Keratinocyte (primary cell): ENCODE measurements around the gene OTOF. TPM values are rescaled to one million over a fixed set of nuclear protein-coding genes. Genes with fewer than 3 reads are reported as not detected.

Experiments
- DNase-seq: peaks from one replicate; pipeline ENCODE4 v3.0.0-alpha.2; 2011; ENCODE audit warnings: low read depth, missing footprints, low spot score
- FAIRE-seq: peaks from 2 replicates; lab custom pipeline; 2011; peaks lifted over from hg19 to GRCh38; lab: Jason Lieb, UNC
- H2AFZ ChIP-seq: 2 replicates; pipeline ENCODE4 v1.6.0; 2012; ENCODE audit warnings: low read length, control low read depth, inconsistent platforms; ENCODE audit not compliant: control insufficient read depth
- H3K27ac ChIP-seq: 2 replicates; pipeline ENCODE4 v1.5.1; 2011; ENCODE audit warnings: low read length; ENCODE audit not compliant: control insufficient read depth, insufficient read depth
- H3K27me3 ChIP-seq: 3 replicates; pipeline ENCODE4 v1.6.0; 2011; ENCODE audit warnings: low read length; ENCODE audit not compliant: control insufficient read depth, insufficient read depth; ENCODE audit errors: extremely low read depth
- H3K36me3 ChIP-seq, 2 experiments: 2 replicates in 1 of 2; 3 replicates in 1 of 2; pipeline ENCODE4 v1.5.1; 2011; ENCODE audit warnings: low read length in 2 of 2, mild to moderate bottlenecking in 1 of 2; ENCODE audit not compliant: control insufficient read depth in 2 of 2, insufficient read depth in 2 of 2; ENCODE audit errors: extremely low read depth in 1 of 2
- H3K4me1 ChIP-seq: 3 replicates; pipeline ENCODE4 v1.5.1; 2011; ENCODE audit warnings: low read length; ENCODE audit not compliant: control insufficient read depth, insufficient read depth; ENCODE audit errors: extremely low read depth
- H3K4me2 ChIP-seq: 3 replicates; pipeline ENCODE4 v1.6.0; 2011; ENCODE audit warnings: low read depth, low read length; ENCODE audit not compliant: control insufficient read depth, insufficient read depth; ENCODE audit errors: extremely low read depth
- H3K4me3 ChIP-seq, 3 experiments: fragments of 200-600 bp in 1 of 3; sonication (generic) in 1 of 3; 2 replicates in 2 of 3; 3 replicates in 1 of 3; pipeline ENCODE4 v1.5.1; 2011 to 2016; ENCODE audit warnings: low read length in 3 of 3, mild to moderate bottlenecking in 3 of 3, control low read depth in 2 of 3, inconsistent platforms in 1 of 3, low read depth in 1 of 3, mixed read lengths in 1 of 3, mixed run types in 1 of 3, moderate library complexity in 1 of 3; ENCODE audit not compliant: control insufficient read depth in 2 of 3, insufficient read depth in 2 of 3; ENCODE audit errors: extremely low read depth in 1 of 3
- H3K79me2 ChIP-seq: 2 replicates; pipeline ENCODE4 v1.6.0; 2012; ENCODE audit warnings: low read length; ENCODE audit not compliant: control insufficient read depth, insufficient read depth
- H3K9ac ChIP-seq: 3 replicates; pipeline ENCODE4 v1.6.0; 2011; ENCODE audit warnings: low read length; ENCODE audit not compliant: control insufficient read depth, insufficient read depth; ENCODE audit errors: extremely low read depth
- H3K9me1 ChIP-seq: 3 replicates; pipeline ENCODE4 v1.6.0; 2011; ENCODE audit warnings: low read length; ENCODE audit not compliant: control insufficient read depth, insufficient read depth; ENCODE audit errors: extremely low read depth
- H3K9me3 ChIP-seq: 2 replicates; pipeline ENCODE4 v1.5.1; 2012; ENCODE audit warnings: low read depth, low read length; ENCODE audit not compliant: control insufficient read depth
- H4K20me1 ChIP-seq: 3 replicates; pipeline ENCODE4 v1.6.0; 2011; ENCODE audit warnings: low read length; ENCODE audit not compliant: control insufficient read depth, insufficient read depth; ENCODE audit errors: extremely low read depth
- EZH2 ChIP-seq: IDR thresholded peaks from one replicate; pipeline ENCODE4 v1.6.1; 2012; ENCODE audit warnings: inconsistent platforms, mild to moderate bottlenecking, low read length, moderate library complexity
- dilution Hi-C: fragments of 300-500 bp; cut with MboI; formaldehyde crosslinking; loops from one replicate; pipeline ENCODE4 v1.7.0; 2020; ENCODE audit warnings: low sequenced_read_pairs; ENCODE audit not compliant: extremely low pct_ligation_motif_present
- polyA plus RNA-seq, 5 experiments: library from polyadenylated mRNA; depleted of rRNA in 3 of 5; stranded (reverse) in 3 of 5; stranded (forward) in 1 of 5; unstranded in 1 of 5; fragments of >200 nt; gene quantifications; 1 replicate in 1 of 5; 2 replicates in 3 of 5; 3 replicates in 1 of 5; pipeline versions ENCODE4 v1.2.1 to v1.2.3, GENCODE V29; 2011 to 2012; ENCODE audit warnings: missing spikeins in 2 of 5, low read depth in 1 of 5, low replicate concordance in 1 of 5
- TF ChIP-seq, protein P1 (sequence below), 3 experiments: IDR thresholded peaks in 1 of 3; conservative IDR thresholded peaks in 1 of 3; optimal IDR thresholded peaks in 1 of 3; 2 replicates in 2 of 3; 3 replicates in 1 of 3; pipeline versions ENCODE3 to v1.5.1; 2011; ENCODE audit warnings: low read length in 3 of 3, mild to moderate bottlenecking in 3 of 3, moderate library complexity in 2 of 3, control low read depth in 1 of 3, inconsistent platforms in 1 of 3; ENCODE audit not compliant: insufficient read depth in 2 of 3; ENCODE audit errors: extremely low read depth in 1 of 3

Gene OTOF
- polyA plus RNA-seq, 1 donor (not counting 4 experiments of a cell fraction or from before 2014, with no cell fraction given) = not detected

DNA sequence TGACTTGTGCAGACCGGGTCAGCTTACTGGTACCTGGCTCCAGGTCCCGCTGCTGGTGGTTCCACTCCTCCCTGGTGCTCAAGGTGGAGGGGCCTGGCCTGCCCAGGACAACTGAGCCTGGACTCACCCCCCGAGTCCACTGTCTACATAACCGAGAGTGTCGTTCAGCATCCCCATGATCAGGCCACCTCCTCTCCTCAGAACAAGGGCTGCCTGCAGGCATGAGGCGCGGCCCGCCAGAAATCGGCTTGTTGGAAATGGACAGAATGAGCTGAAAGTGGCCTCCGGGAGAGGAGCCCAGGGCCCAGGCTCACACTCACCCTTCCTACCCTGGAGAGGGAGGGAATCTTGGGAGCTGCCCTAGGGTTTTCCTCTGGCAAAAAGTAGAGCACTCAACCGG, 38.9 kb upstream of the OTOF start:
- H3K79me2 ChIP-seq = no peaks in the 10 kb centered on the region
- H3K9me3 ChIP-seq = no peaks in the 10 kb centered on the region
- peaks cover 40% of the 10 kb centered on the region for H3K27me3 ChIP-seq
- TF ChIP-seq, protein P1, sequence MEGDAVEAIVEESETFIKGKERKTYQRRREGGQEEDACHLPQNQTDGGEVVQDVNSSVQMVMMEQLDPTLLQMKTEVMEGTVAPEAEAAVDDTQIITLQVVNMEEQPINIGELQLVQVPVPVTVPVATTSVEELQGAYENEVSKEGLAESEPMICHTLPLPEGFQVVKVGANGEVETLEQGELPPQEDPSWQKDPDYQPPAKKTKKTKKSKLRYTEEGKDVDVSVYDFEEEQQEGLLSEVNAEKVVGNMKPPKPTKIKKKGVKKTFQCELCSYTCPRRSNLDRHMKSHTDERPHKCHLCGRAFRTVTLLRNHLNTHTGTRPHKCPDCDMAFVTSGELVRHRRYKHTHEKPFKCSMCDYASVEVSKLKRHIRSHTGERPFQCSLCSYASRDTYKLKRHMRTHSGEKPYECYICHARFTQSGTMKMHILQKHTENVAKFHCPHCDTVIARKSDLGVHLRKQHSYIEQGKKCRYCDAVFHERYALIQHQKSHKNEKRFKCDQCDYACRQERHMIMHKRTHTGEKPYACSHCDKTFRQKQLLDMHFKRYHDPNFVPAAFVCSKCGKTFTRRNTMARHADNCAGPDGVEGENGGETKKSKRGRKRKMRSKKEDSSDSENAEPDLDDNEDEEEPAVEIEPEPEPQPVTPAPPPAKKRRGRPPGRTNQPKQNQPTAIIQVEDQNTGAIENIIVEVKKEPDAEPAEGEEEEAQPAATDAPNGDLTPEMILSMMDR (optimal IDR thresholded peaks at IDR 0.05 in 1 of 3, IDR thresholded peaks at IDR 0.05 in 1 of 3, conservative IDR thresholded peaks at IDR 0.05 in 1 of 3; ENCODE audit: extremely low read depth in 1 of 3, insufficient read depth in 2 of 3, low read length in 3 of 3) = no peak
- TF ChIP-seq EZH2 = no peak
- no peaks in the 10 kb centered on the region for H3K4me1 ChIP-seq
- H2AFZ ChIP-seq = no peak overlapping the region
- H3K36me3 ChIP-seq = no peaks in the 10 kb centered on the region
- H3K9ac ChIP-seq = no peak overlapping the region
- no peak overlapping the region for H3K4me3 ChIP-seq
- peaks cover 2% of the 10 kb centered on the region for H3K9me1 ChIP-seq
- no peak for FAIRE-seq
- H4K20me1 ChIP-seq = no peaks in the 10 kb centered on the region
- H3K27ac ChIP-seq = no peak overlapping the region
- DNase-seq = no peak
- no peak overlapping the region for H3K4me2 ChIP-seq
- dilution Hi-C loops = no loop called here

DNA sequence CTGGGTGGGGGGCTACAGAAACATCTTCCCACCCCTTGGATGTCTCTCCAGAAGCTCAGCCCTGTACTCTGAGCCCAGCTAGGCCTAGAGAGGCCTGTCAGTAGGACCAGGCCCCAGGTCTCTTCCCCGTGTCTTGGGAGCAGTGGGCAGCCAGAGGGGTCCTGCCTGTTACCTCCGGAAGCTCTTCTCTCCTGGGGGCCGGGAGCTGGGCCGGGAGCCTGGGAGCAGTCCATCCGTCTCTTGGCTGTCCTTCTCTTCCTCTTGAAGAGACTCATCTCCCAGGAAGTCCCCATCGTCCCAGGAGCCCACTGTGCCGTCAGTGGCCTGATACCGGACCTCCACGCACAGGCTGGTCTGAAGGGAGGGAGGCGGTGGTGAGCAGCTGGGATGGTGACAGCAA, 38.3 kb upstream of the OTOF start:
- H2AFZ ChIP-seq = no peak overlapping the region
- no peak for FAIRE-seq
- H3K9ac ChIP-seq = no peak overlapping the region
- dilution Hi-C loops = no loop called here
- no peaks in the 10 kb centered on the region for H3K36me3 ChIP-seq
- no peak overlapping the region for H3K4me3 ChIP-seq
- no peak for DNase-seq
- H4K20me1 ChIP-seq = no peaks in the 10 kb centered on the region
- TF ChIP-seq, protein P1 (optimal IDR thresholded peaks at IDR 0.05 in 1 of 3, IDR thresholded peaks at IDR 0.05 in 1 of 3, conservative IDR thresholded peaks at IDR 0.05 in 1 of 3; ENCODE audit: extremely low read depth in 1 of 3, insufficient read depth in 2 of 3, low read length in 3 of 3) = no peak
- no peak for TF ChIP-seq EZH2
- H3K4me1 ChIP-seq = no peaks in the 10 kb centered on the region
- H3K79me2 ChIP-seq = no peaks in the 10 kb centered on the region
- H3K27ac ChIP-seq = no peak overlapping the region
- peaks cover 34% of the 10 kb centered on the region for H3K27me3 ChIP-seq
- H3K4me2 ChIP-seq = no peak overlapping the region
- H3K9me3 ChIP-seq = no peaks in the 10 kb centered on the region
- no peaks in the 10 kb centered on the region for H3K9me1 ChIP-seq
